HL-60 (cell line): ENCODE measurements around the gene MYMK.

Experiments
- DNase-seq, 2 experiments: peaks; one replicate each; pipeline ENCODE4 v3.0.0-alpha.2; 2010 to 2020; ENCODE audit warnings: low read depth in 1 of 2, low spot score in 1 of 2
- H3K27ac ChIP-seq: fragments of 250-450 bp; sonication (Bioruptor Pico); replicated peaks from 2 replicates; pipeline ENCODE4 v1.5.1; 2020; ENCODE audit warnings: mild to moderate bottlenecking, moderate library complexity
- H3K27me3 ChIP-seq: fragments of 250-450 bp; sonication (Bioruptor Pico); 2 replicates; pipeline ENCODE4 v1.5.1; 2021; ENCODE audit warnings: mild to moderate bottlenecking, moderate library complexity; ENCODE audit not compliant: insufficient read depth, poor library complexity, severe bottlenecking
- H3K4me3 ChIP-seq: replicated peaks from 2 replicates; pipeline ENCODE4 v1.5.1; 2011; ENCODE audit warnings: mild to moderate bottlenecking, control low read depth, low read length; ENCODE audit not compliant: insufficient read depth
- GABPA ChIP-seq: IDR thresholded peaks from 2 replicates; pipeline ENCODE4 v1.6.1; 2012; ENCODE audit warnings: low read depth
- POLR2AphosphoS5 ChIP-seq: IDR thresholded peaks from 2 replicates; pipeline ENCODE4 v1.6.1; 2012; ENCODE audit warnings: low read depth
- SPI1 ChIP-seq: IDR thresholded peaks from 2 replicates; pipeline ENCODE4 v1.6.1; 2012; ENCODE audit warnings: low read depth, mild to moderate bottlenecking, borderline replicate concordance
- TF ChIP-seq, protein P1 (sequence below): IDR thresholded peaks from 2 replicates; pipeline ENCODE4 v1.6.1; 2012; ENCODE audit warnings: low read depth; ENCODE audit not compliant: insufficient replicate concordance
- TF ChIP-seq, protein P2 (sequence below): IDR thresholded peaks from one replicate; pipeline ENCODE4 v1.5.1; 2011; ENCODE audit warnings: low read length, control low read depth, inconsistent platforms; ENCODE audit not compliant: insufficient read depth

The MYMK gene

DNA sequence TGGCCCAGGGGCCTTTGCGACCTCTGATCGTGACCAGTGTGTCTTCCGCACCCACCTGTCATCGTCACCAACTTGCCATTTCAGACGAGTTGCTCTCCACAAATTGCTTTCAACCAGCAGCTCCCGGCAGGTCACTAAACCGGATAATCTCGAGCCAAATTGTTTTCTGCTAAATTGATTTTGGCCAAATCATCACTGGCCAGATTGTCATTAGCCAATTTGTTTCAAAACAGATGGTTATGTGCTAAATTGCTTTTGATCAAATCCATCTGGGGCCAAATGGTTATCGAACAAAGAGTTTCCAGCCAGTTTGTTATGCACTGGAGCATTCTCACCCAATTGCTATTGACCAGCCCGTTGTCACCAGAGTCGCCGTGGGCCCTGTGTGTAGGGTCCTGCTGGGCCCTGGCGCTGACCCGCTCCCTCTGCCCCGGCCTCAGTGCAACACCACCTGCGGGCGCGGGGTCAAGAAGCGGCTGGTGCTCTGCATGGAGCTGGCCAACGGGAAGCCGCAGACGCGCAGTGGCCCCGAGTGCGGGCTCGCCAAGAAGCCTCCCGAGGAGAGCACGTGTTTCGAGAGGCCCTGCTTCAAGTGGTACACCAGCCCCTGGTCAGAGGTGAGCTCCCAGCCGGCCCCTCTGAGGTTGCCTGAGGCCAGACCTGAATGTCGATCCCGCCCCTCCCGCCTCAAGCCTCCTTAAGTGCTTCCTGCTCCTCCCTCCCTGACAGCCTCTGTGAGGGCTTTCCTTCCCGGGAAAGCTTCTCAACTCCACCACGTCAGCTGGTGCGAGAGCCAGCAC, 45.3 kb upstream of the MYMK start:
- Histone ChIP-seq H3K27ac (no peak overlapping the region), H3K4me3 (no peak overlapping the region), H3K27me3 (no peaks in the 10 kb centered on the region)
- TF ChIP-seq, protein P1, sequence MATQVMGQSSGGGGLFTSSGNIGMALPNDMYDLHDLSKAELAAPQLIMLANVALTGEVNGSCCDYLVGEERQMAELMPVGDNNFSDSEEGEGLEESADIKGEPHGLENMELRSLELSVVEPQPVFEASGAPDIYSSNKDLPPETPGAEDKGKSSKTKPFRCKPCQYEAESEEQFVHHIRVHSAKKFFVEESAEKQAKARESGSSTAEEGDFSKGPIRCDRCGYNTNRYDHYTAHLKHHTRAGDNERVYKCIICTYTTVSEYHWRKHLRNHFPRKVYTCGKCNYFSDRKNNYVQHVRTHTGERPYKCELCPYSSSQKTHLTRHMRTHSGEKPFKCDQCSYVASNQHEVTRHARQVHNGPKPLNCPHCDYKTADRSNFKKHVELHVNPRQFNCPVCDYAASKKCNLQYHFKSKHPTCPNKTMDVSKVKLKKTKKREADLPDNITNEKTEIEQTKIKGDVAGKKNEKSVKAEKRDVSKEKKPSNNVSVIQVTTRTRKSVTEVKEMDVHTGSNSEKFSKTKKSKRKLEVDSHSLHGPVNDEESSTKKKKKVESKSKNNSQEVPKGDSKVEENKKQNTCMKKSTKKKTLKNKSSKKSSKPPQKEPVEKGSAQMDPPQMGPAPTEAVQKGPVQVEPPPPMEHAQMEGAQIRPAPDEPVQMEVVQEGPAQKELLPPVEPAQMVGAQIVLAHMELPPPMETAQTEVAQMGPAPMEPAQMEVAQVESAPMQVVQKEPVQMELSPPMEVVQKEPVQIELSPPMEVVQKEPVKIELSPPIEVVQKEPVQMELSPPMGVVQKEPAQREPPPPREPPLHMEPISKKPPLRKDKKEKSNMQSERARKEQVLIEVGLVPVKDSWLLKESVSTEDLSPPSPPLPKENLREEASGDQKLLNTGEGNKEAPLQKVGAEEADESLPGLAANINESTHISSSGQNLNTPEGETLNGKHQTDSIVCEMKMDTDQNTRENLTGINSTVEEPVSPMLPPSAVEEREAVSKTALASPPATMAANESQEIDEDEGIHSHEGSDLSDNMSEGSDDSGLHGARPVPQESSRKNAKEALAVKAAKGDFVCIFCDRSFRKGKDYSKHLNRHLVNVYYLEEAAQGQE, result no peak
- TF ChIP-seq POLR2AphosphoS5 (no peak), GABPA (no peak), SPI1 (no peak)
- TF ChIP-seq, protein P2, sequence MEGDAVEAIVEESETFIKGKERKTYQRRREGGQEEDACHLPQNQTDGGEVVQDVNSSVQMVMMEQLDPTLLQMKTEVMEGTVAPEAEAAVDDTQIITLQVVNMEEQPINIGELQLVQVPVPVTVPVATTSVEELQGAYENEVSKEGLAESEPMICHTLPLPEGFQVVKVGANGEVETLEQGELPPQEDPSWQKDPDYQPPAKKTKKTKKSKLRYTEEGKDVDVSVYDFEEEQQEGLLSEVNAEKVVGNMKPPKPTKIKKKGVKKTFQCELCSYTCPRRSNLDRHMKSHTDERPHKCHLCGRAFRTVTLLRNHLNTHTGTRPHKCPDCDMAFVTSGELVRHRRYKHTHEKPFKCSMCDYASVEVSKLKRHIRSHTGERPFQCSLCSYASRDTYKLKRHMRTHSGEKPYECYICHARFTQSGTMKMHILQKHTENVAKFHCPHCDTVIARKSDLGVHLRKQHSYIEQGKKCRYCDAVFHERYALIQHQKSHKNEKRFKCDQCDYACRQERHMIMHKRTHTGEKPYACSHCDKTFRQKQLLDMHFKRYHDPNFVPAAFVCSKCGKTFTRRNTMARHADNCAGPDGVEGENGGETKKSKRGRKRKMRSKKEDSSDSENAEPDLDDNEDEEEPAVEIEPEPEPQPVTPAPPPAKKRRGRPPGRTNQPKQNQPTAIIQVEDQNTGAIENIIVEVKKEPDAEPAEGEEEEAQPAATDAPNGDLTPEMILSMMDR, result no peak
- no peak for DNase-seq

DNA sequence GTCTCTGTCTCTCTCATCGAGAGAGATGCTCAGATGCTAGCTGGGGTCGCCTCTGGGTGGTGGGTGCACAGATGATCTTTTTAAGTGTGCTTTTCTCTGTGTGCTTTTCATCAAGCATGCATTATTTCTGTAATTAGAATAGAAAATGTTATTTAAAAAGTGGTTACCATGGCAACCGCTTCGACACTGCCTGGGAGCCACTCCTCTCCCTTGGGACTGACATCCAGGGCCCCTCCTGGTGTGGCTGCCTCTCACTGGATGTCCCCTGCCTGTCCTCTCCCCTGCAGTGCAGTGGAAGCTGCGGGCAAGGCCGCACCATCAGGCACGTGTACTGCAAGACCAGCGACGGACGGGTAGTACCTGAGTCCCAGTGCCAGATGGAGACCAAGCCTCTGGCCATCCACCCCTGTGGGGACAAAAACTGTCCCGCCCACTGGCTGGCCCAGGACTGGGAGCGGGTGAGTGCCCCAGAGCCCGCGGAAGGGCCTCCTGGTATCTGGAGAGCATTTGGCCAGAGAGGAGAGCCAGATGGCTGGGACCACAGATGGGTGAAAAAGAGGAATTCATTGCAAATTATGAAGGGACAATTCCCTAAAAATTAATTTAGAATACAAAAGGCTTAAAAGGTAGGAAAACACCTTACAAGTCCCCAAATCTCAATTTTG, 44.5 kb upstream of the MYMK start:
- TF ChIP-seq POLR2AphosphoS5, result no peak
- TF ChIP-seq SPI1, result no peak
- TF ChIP-seq, protein P2, result no peak
- TF ChIP-seq, protein P1, result no peak
- no peak for TF ChIP-seq GABPA
- DNase-seq, result no peak
- Histone ChIP-seq H3K27ac (no peak overlapping the region), H3K4me3 (no peak overlapping the region), H3K27me3 (no peaks in the 10 kb centered on the region)

DNA sequence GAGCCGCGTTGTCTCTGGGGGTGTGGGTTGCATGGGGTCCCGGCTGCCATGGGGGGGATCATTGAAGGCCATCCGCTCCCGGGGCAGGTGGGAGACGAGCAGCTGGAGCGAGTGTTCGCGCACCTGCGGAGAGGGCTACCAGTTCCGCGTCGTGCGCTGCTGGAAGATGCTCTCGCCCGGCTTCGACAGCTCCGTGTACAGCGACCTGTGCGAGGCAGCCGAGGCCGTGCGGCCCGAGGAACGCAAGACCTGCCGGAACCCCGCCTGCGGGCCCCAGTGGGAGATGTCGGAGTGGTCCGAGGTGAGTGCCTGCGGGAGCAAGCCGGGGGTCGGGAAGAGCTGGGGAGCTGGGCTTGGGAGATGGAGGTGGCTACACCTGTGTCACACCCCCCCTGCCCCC, 43.4 kb upstream of the MYMK start:
- H3K4me3 ChIP-seq, result no peak overlapping the region
- no peaks in the 10 kb centered on the region for H3K27me3 ChIP-seq
- TF ChIP-seq, protein P2, result no peak
- TF ChIP-seq, protein P1, result no peak
- no peak overlapping the region for H3K27ac ChIP-seq
- no peak for DNase-seq
